Activated B cell treated with CpG ODN at 0.5 μM for 24 hours (primary cell): Measurements from ENCODE around the gene NR6A1. TPM values are rescaled to one million over a fixed set of nuclear protein-coding genes. Genes with fewer than 3 reads are reported as not detected.

Experiments used
- ATAC-seq: fragments of 200-7000 bp; cut with Tn5 transposase; one replicate; pipeline ENCODE4 v1.10.0; 2021; ENCODE audit warnings: low read depth, mild to moderate bottlenecking, moderate library complexity
- CTCF ChIA-PET: fragments of 350-600 bp; sonication (Branson Sonifier 250); formaldehyde crosslinking; loops from one replicate; lab custom pipeline; 2021; ENCODE audit warnings: antibody characterized with exemption; lab: Charles Lee
- POLR2A ChIA-PET: fragments of 350-600 bp; sonication (Branson Sonifier 250); formaldehyde crosslinking; loops from one replicate; lab custom pipeline; 2021; ENCODE audit warnings: antibody characterized with exemption; lab: Charles Lee
- DNase-seq: peaks from one replicate; pipeline ENCODE4 v3.0.0; 2022
- H3K27ac Mint-ChIP-seq: one replicate; pipeline ENCODE4 v1.8.0; 2020; ENCODE audit warnings: mixed read lengths
- H3K27me3 Mint-ChIP-seq: one replicate; pipeline ENCODE4 v1.8.0; 2021; ENCODE audit warnings: mixed read lengths
- H3K36me3 Mint-ChIP-seq: one replicate; pipeline ENCODE4 v1.8.0; 2021; ENCODE audit warnings: low read depth, mixed read lengths
- H3K4me1 Mint-ChIP-seq: one replicate; pipeline ENCODE4 v1.8.0; 2021; ENCODE audit warnings: mixed read lengths
- H3K4me3 Mint-ChIP-seq: one replicate; pipeline ENCODE4 v1.8.0; 2020; ENCODE audit warnings: mild to moderate bottlenecking, mixed read lengths
- H3K9me3 Mint-ChIP-seq: one replicate; pipeline ENCODE4 v1.8.0; 2020; ENCODE audit warnings: mixed read lengths
- intact Hi-C: fragments of 100-400 bp; cut with micrococcal nuclease; formaldehyde crosslinking; loops from one replicate; pipeline ENCODE4 v1.15.1; 2024
- total RNA-seq: library from RNA; stranded (reverse); gene quantifications from 2 replicates; pipeline ENCODE4 v1.2.3, GENCODE V29; 2022
- TF ChIP-seq, protein P1 (sequence below): fragments of 200-600 bp; IDR thresholded peaks from one replicate; pipeline ENCODE4 v1.8.0; 2022; ENCODE audit warnings: antibody characterized with exemption, mild to moderate bottlenecking

NR6A1 gene
- total RNA-seq, 1 donor from 2014 or later = 3.1 TPM

GRCh38 chr9:124733964-124734740 is 37.0 kb downstream of the NR6A1 start:
- Mint-ChIP-seq H3K36me3 (no peaks in the 10 kb centered on the region), H3K9me3 (no peaks in the 10 kb centered on the region), H3K4me1 (peaks cover 3% of the 10 kb centered on the region), H3K27me3 (no peaks in the 10 kb centered on the region), H3K4me3 (no peak overlapping the region), H3K27ac (no peak overlapping the region)
- TF ChIP-seq, protein P1, sequence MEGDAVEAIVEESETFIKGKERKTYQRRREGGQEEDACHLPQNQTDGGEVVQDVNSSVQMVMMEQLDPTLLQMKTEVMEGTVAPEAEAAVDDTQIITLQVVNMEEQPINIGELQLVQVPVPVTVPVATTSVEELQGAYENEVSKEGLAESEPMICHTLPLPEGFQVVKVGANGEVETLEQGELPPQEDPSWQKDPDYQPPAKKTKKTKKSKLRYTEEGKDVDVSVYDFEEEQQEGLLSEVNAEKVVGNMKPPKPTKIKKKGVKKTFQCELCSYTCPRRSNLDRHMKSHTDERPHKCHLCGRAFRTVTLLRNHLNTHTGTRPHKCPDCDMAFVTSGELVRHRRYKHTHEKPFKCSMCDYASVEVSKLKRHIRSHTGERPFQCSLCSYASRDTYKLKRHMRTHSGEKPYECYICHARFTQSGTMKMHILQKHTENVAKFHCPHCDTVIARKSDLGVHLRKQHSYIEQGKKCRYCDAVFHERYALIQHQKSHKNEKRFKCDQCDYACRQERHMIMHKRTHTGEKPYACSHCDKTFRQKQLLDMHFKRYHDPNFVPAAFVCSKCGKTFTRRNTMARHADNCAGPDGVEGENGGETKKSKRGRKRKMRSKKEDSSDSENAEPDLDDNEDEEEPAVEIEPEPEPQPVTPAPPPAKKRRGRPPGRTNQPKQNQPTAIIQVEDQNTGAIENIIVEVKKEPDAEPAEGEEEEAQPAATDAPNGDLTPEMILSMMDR = no peak
- intact Hi-C loops = no loop called here
- ChIA-PET CTCF (interaction anchor here (0.6 kb wide), 1 partner anchor 13 kb away, joined by 3 read pairs; no protein-coding TSS in a partner anchor), POLR2A (no interaction called here)
- ATAC-seq (no peak), DNase-seq (no peak)

GRCh38 chr9:124730772-124731171 is 40.3 kb downstream of the NR6A1 start:
- no peaks in the 10 kb centered on the region for H3K36me3 Mint-ChIP-seq
- POLR2A ChIA-PET = no interaction called here
- no peak for DNase-seq
- TF ChIP-seq, protein P1 = no peak
- intact Hi-C loops = no loop called here
- no peaks in the 10 kb centered on the region for H3K9me3 Mint-ChIP-seq
- no peak for ATAC-seq
- no peaks in the 10 kb centered on the region for H3K27me3 Mint-ChIP-seq
- no peak overlapping the region for H3K4me3 Mint-ChIP-seq
- CTCF ChIA-PET = no interaction called here
- no peak overlapping the region for H3K27ac Mint-ChIP-seq
- H3K4me1 Mint-ChIP-seq = peaks cover 3% of the 10 kb centered on the region

GRCh38 chr9:124726886-124727285 is 44.2 kb downstream of the NR6A1 start:
- H3K27me3 Mint-ChIP-seq = no peaks in the 10 kb centered on the region

DNA sequence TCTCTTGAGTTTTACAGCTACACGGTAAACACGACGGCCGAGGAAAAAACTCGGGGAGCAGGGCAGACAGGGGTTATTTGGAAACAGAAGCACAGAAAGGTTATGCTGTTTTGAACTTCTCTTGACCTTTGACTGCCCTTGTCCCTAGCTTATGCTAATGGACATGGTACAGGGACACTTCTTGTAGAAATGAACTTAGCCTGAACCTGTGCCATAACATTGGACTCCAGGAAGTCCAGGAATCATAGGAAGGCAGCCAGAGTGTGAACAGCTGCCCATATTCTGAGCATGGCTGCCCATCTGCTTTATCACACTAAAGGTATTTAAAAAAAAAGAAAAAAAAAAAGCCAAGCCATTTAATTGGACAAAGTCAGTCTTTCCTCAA is 46.1 kb downstream of the NR6A1 start:
- Mint-ChIP-seq H3K9me3 (no peaks in the 10 kb centered on the region), H3K27me3 (no peaks in the 10 kb centered on the region), H3K36me3 (no peaks in the 10 kb centered on the region), H3K4me1 (no peaks in the 10 kb centered on the region), H3K4me3 (no peak overlapping the region), H3K27ac (no peak overlapping the region)
- intact Hi-C loops = no loop called here
- ATAC-seq (no peak), DNase-seq (no peak)
- POLR2A ChIA-PET = no interaction called here
- TF ChIP-seq, protein P1 = no peak
- CTCF ChIA-PET = no interaction called here

More at GRCh38 chr9:124726886-124727285, 44.2 kb downstream of the NR6A1 start:
- H3K4me1 Mint-ChIP-seq = no peaks in the 10 kb centered on the region
- no peak overlapping the region for H3K4me3 Mint-ChIP-seq
- H3K36me3 Mint-ChIP-seq = no peaks in the 10 kb centered on the region
- TF ChIP-seq, protein P1 = no peak
- CTCF ChIA-PET = no interaction called here
- intact Hi-C loops = no loop called here
- DNase-seq (no peak), ATAC-seq (no peak)
- POLR2A ChIA-PET = no interaction called here
- H3K27ac Mint-ChIP-seq = no peak overlapping the region
- H3K9me3 Mint-ChIP-seq = no peaks in the 10 kb centered on the region

- Mint-ChIP-seq H3K36me3 (no peaks in the 10 kb centered on the region), H3K4me1 (no peaks in the 10 kb centered on the region), H3K4me3 (no peak overlapping the region), H3K9me3 (no peaks in the 10 kb centered on the region), H3K27ac (no peak overlapping the region), H3K27me3 (no peaks in the 10 kb centered on the region)
- DNase-seq (no peak), ATAC-seq (no peak)
- intact Hi-C loops = no loop called here
- POLR2A ChIA-PET = no interaction called here
- TF ChIP-seq, protein P1 = no peak
- CTCF ChIA-PET = no interaction called here
These were observed 46.6 kb downstream of the NR6A1 start for GRCh38 chr9:124724415-124725067.
